NCI-H510A (cell line): ENCODE results near the gene PILRA.
"Not testable (repeated sequence)": the region's sequence is repeated elsewhere in the genome, so short reads cannot be mapped to it uniquely, and the experiment has no call there.

ENCODE experiments used
- DNase-seq: peaks from one replicate; lab custom pipeline; 2025; lab: John Stamatoyannopoulos, UW

PILRA gene

GRCh38 chr7:100358027-100358856 lies 15.0 kb upstream of the PILRA start, which contains the start of gene PILRB:
Gene PILRB, plus strand, starts transcription at chr7:100358117. Its CDS starts 186 bp downstream, at chr7:100358303.
- no peak for DNase-seq

GRCh38 chr7:100358857-100359212 lies 14.5 kb upstream of the PILRA start:
- DNase-seq, result no peak

GRCh38 chr7:100360135-100360854 lies 13.0 kb upstream of the PILRA start:
- DNase-seq, result no peak

GRCh38 chr7:100363098-100363497 lies 10.2 kb upstream of the PILRA start:
- no peak for DNase-seq

GRCh38 chr7:100363797-100364196 lies 9.5 kb upstream of the PILRA start:
- not testable (repeated sequence) for DNase-seq

GRCh38 chr7:100364480-100364879 lies 8.8 kb upstream of the PILRA start:
- no peak for DNase-seq

- DNase-seq, result not testable (repeated sequence)
Observed at GRCh38 chr7:100365998-100366367, 7.3 kb upstream of the PILRA start.

- no peak for DNase-seq
Observed at GRCh38 chr7:100366411-100367250, 6.7 kb upstream of the PILRA start.

GRCh38 chr7:100367251-100367620 lies 6.1 kb upstream of the PILRA start:
- no peak for DNase-seq

- DNase-seq, result no peak
Observed at GRCh38 chr7:100367676-100368613, 5.3 kb upstream of the PILRA start.

GRCh38 chr7:100369105-100369504 lies 4.2 kb upstream of the PILRA start:
- DNase-seq, result no peak

GRCh38 chr7:100370303-100370702 lies 3.0 kb upstream of the PILRA start:
- DNase-seq, result no peak

GRCh38 chr7:100370746-100371145 lies 2.5 kb upstream of the PILRA start:
- DNase-seq, result no peak

- DNase-seq, result no peak
Observed at GRCh38 chr7:100371561-100372171, 1.6 kb upstream of the PILRA start.

- DNase-seq, result no peak
Observed at GRCh38 chr7:100372256-100372655, 1.0 kb upstream of the PILRA start.

GRCh38 chr7:100372694-100373093 lies 593 bp upstream of the PILRA start:
- no peak for DNase-seq

GRCh38 chr7:100373870-100374598 lies 747 bp downstream of the PILRA start:
- DNase-seq, result not testable (repeated sequence)

- DNase-seq, result no peak
Observed at GRCh38 chr7:100374601-100375000, 1.3 kb downstream of the PILRA start.

- no peak for DNase-seq
Observed at GRCh38 chr7:100376066-100376465, 2.8 kb downstream of the PILRA start.

GRCh38 chr7:100378114-100378755 lies 4.9 kb downstream of the PILRA start:
- no peak for DNase-seq
